ENCODE results near the gene FAM221A. TPM values are rescaled to one million over a fixed set of nuclear protein-coding genes. Genes with fewer than 3 reads are reported as not detected.

Gene FAM221A
- total and polyA plus RNA-seq, 7 experiments from 2014 or later = 4.0 to 8.1 (median 4.9) TPM

DNA sequence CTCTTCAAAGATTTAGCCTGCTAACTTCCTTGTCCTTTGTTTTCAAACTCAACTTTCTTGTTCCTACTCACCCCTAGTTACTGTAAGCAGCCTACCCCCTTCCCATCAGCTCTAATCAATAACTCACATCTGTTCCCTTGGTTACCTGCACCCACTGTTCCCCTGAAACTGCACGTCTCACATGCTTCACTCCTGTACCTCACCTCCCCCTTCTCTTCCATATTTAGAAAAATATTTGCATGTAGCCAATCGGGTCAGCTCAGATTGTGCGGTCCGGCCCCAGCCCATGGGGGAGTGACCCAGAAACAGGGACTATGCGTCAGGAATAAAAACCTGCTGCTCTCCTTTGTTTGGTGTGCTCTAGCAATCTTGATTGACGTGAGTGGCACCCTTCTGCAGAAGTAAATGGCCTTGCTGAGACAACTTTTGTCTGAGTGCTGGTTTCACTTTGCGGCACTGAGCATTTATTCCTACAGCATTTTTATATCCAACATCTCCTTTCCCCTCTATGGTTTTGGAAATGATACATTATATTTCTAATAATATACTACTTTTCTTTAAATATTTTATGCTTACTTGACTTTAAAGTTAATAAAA lies 21.1 kb upstream of the FAM221A start:
- no peak overlapping the region for H3K4me3 ChIP-seq (ENCODE audit: low read length)
- Mint-ChIP-seq H3K36me3 (peaks cover 0 to 18% (median 12%) of the 10 kb centered on the region in 5 donors), H3K9me3 (peaks cover 4 to 63% (median 22%) of the 10 kb centered on the region in 11 donors), H3K27ac (no peak overlapping the region), H3K27me3 (no peaks in the 10 kb centered on the region), H3K4me1 (no peaks in the 10 kb centered on the region), H3K4me3 (no peak overlapping the region)
- CTCF ChIA-PET = interaction anchor here (1.6 kb wide), 1 partner anchor 20 kb away, joined by 5 read pairs; no protein-coding TSS in a partner anchor
- H3K27me3 ChIP-seq (ENCODE audit: control insufficient read depth in 2 of 2, insufficient read depth in 2 of 2, low read length in 2 of 2) = no peaks in the 10 kb centered on the region
- no peak overlapping the region for H3K27ac ChIP-seq (ENCODE audit: low read depth, low read length)
- H3K4me1 ChIP-seq (ENCODE audit: control insufficient read depth in 2 of 2, insufficient read depth in 2 of 2, low read length in 2 of 2) = no peaks in the 10 kb centered on the region
- DNase-seq (no peak), ATAC-seq (no peak)
- intact Hi-C loops (cut with micrococcal nuclease) = no loop called here
- H3K9me3 ChIP-seq (ENCODE audit: control insufficient read depth in 2 of 3, low read length in 3 of 3) = peaks cover 0 to 15% (median 4%) of the 10 kb centered on the region in 3 experiments
- H3K36me3 ChIP-seq (ENCODE audit: control insufficient read depth in 2 of 3, insufficient read depth in 3 of 3, low read length in 3 of 3) = no peaks in the 10 kb centered on the region
- POLR2A ChIA-PET = no interaction called here

- H3K27ac ChIP-seq (ENCODE audit: low read depth, low read length) = no peak overlapping the region
- Mint-ChIP-seq H3K36me3 (peaks cover 0 to 12% (median 9%) of the 10 kb centered on the region in 5 donors), H3K4me3 (no peak overlapping the region), H3K9me3 (peaks cover 0 to 38% (median 12%) of the 10 kb centered on the region in 11 donors), H3K4me1 (no peaks in the 10 kb centered on the region), H3K27me3 (no peaks in the 10 kb centered on the region), H3K27ac (no peak overlapping the region)
- no peak overlapping the region for H3K4me3 ChIP-seq (ENCODE audit: low read length)
- POLR2A ChIA-PET = no interaction called here
- H3K36me3 ChIP-seq (ENCODE audit: control insufficient read depth in 2 of 3, insufficient read depth in 3 of 3, low read length in 3 of 3) = no peaks in the 10 kb centered on the region
- CTCF ChIA-PET = no interaction called here
- no peaks in the 10 kb centered on the region for H3K4me1 ChIP-seq (ENCODE audit: control insufficient read depth in 2 of 2, insufficient read depth in 2 of 2, low read length in 2 of 2)
- peaks cover 0 to 5% (median 0%) of the 10 kb centered on the region in 3 experiments for H3K9me3 ChIP-seq (ENCODE audit: control insufficient read depth in 2 of 3, low read length in 3 of 3)
- no peaks in the 10 kb centered on the region for H3K27me3 ChIP-seq (ENCODE audit: control insufficient read depth in 2 of 2, insufficient read depth in 2 of 2, low read length in 2 of 2)
- DNase-seq = no peak
- no peak for ATAC-seq
- intact Hi-C loops (cut with micrococcal nuclease) = no loop called here
These were observed 18.6 kb upstream of the FAM221A start for GRCh38 chr7:23661385-23661784.

- Mint-ChIP-seq H3K4me1 (no peaks in the 10 kb centered on the region), H3K27me3 (peaks cover 0 to 4% (median 0%) of the 10 kb centered on the region in 5 donors), H3K9me3 (peaks cover 0 to 29% (median 6%) of the 10 kb centered on the region in 11 donors), H3K27ac (no peak overlapping the region), H3K4me3 (no peak overlapping the region), H3K36me3 (peaks cover 0 to 6% (median 0%) of the 10 kb centered on the region in 5 donors)
- ChIA-PET CTCF (no interaction called here), POLR2A (no interaction called here)
- no peaks in the 10 kb centered on the region for H3K27me3 ChIP-seq (ENCODE audit: control insufficient read depth in 2 of 2, insufficient read depth in 2 of 2, low read length in 2 of 2)
- H3K36me3 ChIP-seq (ENCODE audit: control insufficient read depth in 2 of 3, insufficient read depth in 3 of 3, low read length in 3 of 3) = no peaks in the 10 kb centered on the region
- ATAC-seq (no peak), DNase-seq (no peak)
- peaks cover 0 to 5% (median 0%) of the 10 kb centered on the region in 3 experiments for H3K9me3 ChIP-seq (ENCODE audit: control insufficient read depth in 2 of 3, low read length in 3 of 3)
- no peak overlapping the region for H3K27ac ChIP-seq (ENCODE audit: low read depth, low read length)
- intact Hi-C loops (cut with micrococcal nuclease) = no loop called here
- no peaks in the 10 kb centered on the region for H3K4me1 ChIP-seq (ENCODE audit: control insufficient read depth in 2 of 2, insufficient read depth in 2 of 2, low read length in 2 of 2)
- H3K4me3 ChIP-seq (ENCODE audit: low read length) = no peak overlapping the region
These were observed 17.6 kb upstream of the FAM221A start for GRCh38 chr7:23662124-23662983.

- Mint-ChIP-seq H3K36me3 (peaks cover 0 to 5% (median 0%) of the 10 kb centered on the region in 5 donors), H3K27ac (no peak overlapping the region), H3K27me3 (peaks cover 0 to 4% (median 0%) of the 10 kb centered on the region in 5 donors), H3K4me3 (no peak overlapping the region), H3K9me3 (peaks cover 0 to 23% (median 6%) of the 10 kb centered on the region in 11 donors), H3K4me1 (no peaks in the 10 kb centered on the region)
- Histone ChIP-seq H3K36me3 (ENCODE audit: control insufficient read depth in 2 of 3, insufficient read depth in 3 of 3, low read length in 3 of 3) (no peaks in the 10 kb centered on the region), H3K4me3 (ENCODE audit: low read length) (no peak overlapping the region), H3K27ac (ENCODE audit: low read depth, low read length) (no peak overlapping the region), H3K4me1 (ENCODE audit: control insufficient read depth in 2 of 2, insufficient read depth in 2 of 2, low read length in 2 of 2) (no peaks in the 10 kb centered on the region), H3K27me3 (ENCODE audit: control insufficient read depth in 2 of 2, insufficient read depth in 2 of 2, low read length in 2 of 2) (no peaks in the 10 kb centered on the region), H3K9me3 (ENCODE audit: control insufficient read depth in 2 of 3, low read length in 3 of 3) (peaks cover 0 to 5% (median 0%) of the 10 kb centered on the region in 3 experiments)
- DNase-seq (no peak), ATAC-seq (no peak)
- intact Hi-C loops (cut with micrococcal nuclease) = no loop called here
- ChIA-PET POLR2A (no interaction called here), CTCF (no interaction called here)
These were observed 17.1 kb upstream of the FAM221A start for GRCh38 chr7:23662984-23663313.

DNA sequence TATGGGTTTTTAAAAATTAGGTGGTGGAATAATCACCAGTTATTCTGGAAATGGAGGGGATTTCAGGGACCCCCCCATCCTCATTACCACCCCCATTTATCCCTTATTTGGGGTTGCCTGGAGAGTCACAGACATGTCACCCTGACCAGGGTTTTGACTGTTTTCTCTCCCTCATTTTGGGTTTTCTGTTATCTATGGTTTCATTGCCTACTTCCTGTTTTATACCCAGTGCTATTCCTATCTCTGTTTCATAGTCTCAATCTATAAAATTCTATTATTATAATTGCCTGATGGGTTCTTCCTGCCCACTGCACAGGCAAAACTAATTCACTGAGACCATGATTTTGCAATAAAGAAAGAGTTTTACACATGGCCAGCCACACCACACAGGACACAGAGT lies 15.9 kb upstream of the FAM221A start:
- no peaks in the 10 kb centered on the region for H3K36me3 Mint-ChIP-seq
- no peaks in the 10 kb centered on the region for H3K4me1 ChIP-seq (ENCODE audit: control insufficient read depth in 2 of 2, insufficient read depth in 2 of 2, low read length in 2 of 2)
- no peaks in the 10 kb centered on the region for H3K4me1 Mint-ChIP-seq
- H3K27me3 ChIP-seq (ENCODE audit: control insufficient read depth in 2 of 2, insufficient read depth in 2 of 2, low read length in 2 of 2) = no peaks in the 10 kb centered on the region
- H3K27ac ChIP-seq (ENCODE audit: low read depth, low read length) = no peak overlapping the region
- CTCF ChIA-PET = no interaction called here
- H3K4me3 Mint-ChIP-seq = no peak overlapping the region
- peaks cover 0 to 13% (median 3%) of the 10 kb centered on the region in 11 donors for H3K9me3 Mint-ChIP-seq
- no peaks in the 10 kb centered on the region for H3K9me3 ChIP-seq (ENCODE audit: control insufficient read depth in 2 of 3, low read length in 3 of 3)
- no peak for DNase-seq
- H3K36me3 ChIP-seq (ENCODE audit: control insufficient read depth in 2 of 3, insufficient read depth in 3 of 3, low read length in 3 of 3) = no peaks in the 10 kb centered on the region
- no peak overlapping the region for H3K4me3 ChIP-seq (ENCODE audit: low read length)
- H3K27me3 Mint-ChIP-seq = peaks cover 0 to 4% (median 0%) of the 10 kb centered on the region in 5 donors
- no peak overlapping the region for H3K27ac Mint-ChIP-seq
- POLR2A ChIA-PET = no interaction called here
- intact Hi-C loops (cut with micrococcal nuclease) = no loop called here
- ATAC-seq = no peak

DNA sequence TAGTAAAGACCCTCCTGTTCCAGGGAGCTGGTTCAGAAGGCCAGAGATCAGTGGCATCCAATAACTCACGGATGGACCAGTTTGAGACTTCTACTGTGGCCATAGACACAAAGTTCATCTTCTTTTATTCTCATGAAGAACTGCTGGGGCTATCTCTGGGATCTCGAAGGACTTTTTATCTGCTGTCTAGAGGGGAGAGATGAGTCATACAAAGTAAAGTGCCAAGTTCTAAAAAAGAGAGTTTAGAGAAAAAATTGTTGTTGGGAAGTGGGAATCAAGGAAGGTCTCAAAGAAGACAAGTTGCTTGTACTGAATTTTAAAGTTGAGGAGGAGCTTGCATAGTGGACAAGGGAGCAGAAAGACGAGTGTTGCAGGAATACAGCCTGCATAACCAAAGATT lies 8.0 kb upstream of the FAM221A start:
- ATAC-seq (no peak), DNase-seq (no peak)
- ChIA-PET CTCF (no interaction called here), POLR2A (interaction anchor here (0.5 kb wide), 1 partner anchor 40 kb away, joined by 4 read pairs; no protein-coding TSS in a partner anchor)
- no peaks in the 10 kb centered on the region for H3K4me1 ChIP-seq (ENCODE audit: control insufficient read depth in 2 of 2, insufficient read depth in 2 of 2, low read length in 2 of 2)
- H3K27ac ChIP-seq (ENCODE audit: low read depth, low read length) = no peak overlapping the region
- Mint-ChIP-seq H3K36me3 (no peaks in the 10 kb centered on the region), H3K4me1 (no peaks in the 10 kb centered on the region), H3K27me3 (peaks cover 0 to 34% (median 14%) of the 10 kb centered on the region in 5 donors), H3K27ac (no peak overlapping the region), H3K4me3 (no peak overlapping the region), H3K9me3 (peaks cover 0 to 11% (median 0%) of the 10 kb centered on the region in 11 donors)
- no peaks in the 10 kb centered on the region for H3K9me3 ChIP-seq (ENCODE audit: control insufficient read depth in 2 of 3, low read length in 3 of 3)
- H3K36me3 ChIP-seq (ENCODE audit: control insufficient read depth in 2 of 3, insufficient read depth in 3 of 3, low read length in 3 of 3) = no peaks in the 10 kb centered on the region
- H3K27me3 ChIP-seq (ENCODE audit: control insufficient read depth in 2 of 2, insufficient read depth in 2 of 2, low read length in 2 of 2) = no peaks in the 10 kb centered on the region
- H3K4me3 ChIP-seq (ENCODE audit: low read length) = no peak overlapping the region
- intact Hi-C loops (cut with micrococcal nuclease) = no loop called here
